Erythroblast (primary cell): ENCODE measurements around the gene MRPL42.

Experiments
- GATA1 ChIP-seq: IDR thresholded peaks from 2 replicates; pipeline ENCODE4 v1.6.1; 2011; ENCODE audit warnings: low read depth, mild to moderate bottlenecking, control low read depth, low read length, moderate library complexity
- POLR2A ChIP-seq: IDR thresholded peaks from 2 replicates; pipeline ENCODE4 v1.6.1; 2011; ENCODE audit warnings: mild to moderate bottlenecking, low read length

DNA sequence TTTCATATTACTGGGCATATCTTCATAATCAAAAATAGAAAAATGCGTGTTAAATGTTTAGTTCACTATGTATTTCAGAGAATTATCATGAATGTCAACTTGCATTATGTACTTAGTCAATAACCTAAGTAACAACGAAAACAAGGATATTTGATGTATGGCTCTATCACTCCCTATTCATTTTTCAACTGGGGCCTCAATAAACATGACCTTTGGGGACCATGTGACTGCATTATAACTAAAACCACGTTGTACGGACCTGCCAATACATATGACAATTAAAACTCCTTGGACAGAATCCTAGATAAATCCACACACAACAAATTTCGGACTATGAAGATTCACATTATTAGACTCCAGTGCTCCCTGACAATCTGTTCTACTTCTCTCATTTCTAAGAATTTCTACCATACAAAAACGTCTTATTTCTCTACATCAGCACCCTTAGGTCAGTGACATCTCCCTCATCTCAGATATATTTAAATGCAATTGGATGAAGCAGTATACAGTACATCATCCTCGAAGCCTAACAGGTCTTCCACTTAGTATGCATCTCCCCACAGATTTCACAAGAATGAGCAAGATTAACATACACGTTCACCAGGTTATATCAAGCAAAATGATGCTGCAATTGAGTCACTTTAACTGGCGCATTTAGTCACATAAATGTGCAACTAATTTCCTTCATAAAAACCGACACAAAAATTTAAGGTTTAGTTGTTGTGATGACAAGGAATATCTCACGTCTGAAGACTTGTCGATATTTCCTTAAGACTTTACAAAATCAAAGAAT, 27.1 kb upstream of the MRPL42 start:
- no peak for TF ChIP-seq POLR2A
- TF ChIP-seq GATA1: no peak
